Testis (tissue), 2 donors: ENCODE data around the gene ADAMTS19.

Experiments
- CTCF ChIP-seq, 3 experiments: fragments of 450-650 bp in 2 of 3; fragments of 200-600 bp in 1 of 3; sonication (generic) in 1 of 3; IDR thresholded peaks; one replicate each; pipeline ENCODE4 v1.5.1; 2016 to 2019; ENCODE audit warnings: antibody characterized with exemption in 3 of 3, mild to moderate bottlenecking in 2 of 3, moderate library complexity in 1 of 3
- POLR2A ChIP-seq: fragments of 450-650 bp; IDR thresholded peaks from one replicate; pipeline ENCODE4 v1.6.1; 2017; ENCODE audit warnings: antibody characterized with exemption, mild to moderate bottlenecking, moderate library complexity

GRCh38 chr5:129454461-129454860 is 5.6 kb upstream of the ADAMTS19 start:
- TF ChIP-seq CTCF (IDR thresholded peaks at IDR 0.05) = no peak
- TF ChIP-seq POLR2A = no peak
